ENCODE results near the gene SPATS2L.

DNA sequence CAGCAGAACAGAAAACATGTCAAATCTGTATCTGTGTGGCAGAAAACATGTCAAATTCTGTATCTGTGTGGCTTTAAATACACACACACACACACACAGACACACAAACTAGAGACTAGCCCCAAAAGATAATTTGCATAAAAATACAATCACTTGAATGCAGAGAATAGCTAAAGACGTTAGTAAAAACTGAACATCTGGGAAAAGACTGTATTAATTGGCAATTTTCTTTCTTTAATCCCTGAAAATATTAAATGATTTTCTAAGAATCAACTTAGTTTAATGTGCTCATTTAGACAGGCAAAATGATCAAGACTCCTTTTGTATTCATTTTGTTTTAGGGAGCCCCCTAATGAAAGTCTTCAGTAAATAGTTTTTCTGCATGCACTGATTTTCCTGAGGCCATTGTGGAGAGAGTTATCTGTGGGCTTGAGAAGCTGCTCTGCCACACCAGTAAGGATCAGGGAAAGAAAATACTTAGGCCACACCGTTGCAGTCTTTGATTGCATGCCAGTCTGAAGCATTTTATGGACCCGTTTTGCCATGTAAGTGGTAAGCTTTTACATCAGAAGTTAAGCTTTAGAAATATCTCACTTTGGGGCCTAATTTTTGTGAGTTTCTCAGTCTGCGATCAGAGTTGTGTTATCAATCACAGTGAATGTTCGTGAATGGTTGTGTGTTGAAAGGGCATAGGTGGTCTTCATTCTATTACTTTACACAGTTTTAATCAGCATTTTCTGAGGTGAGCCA lies 2.2 kb downstream of the SPATS2L start:
- TF ChIP-seq POLR2A (IDR thresholded peaks at IDR 0.05; ENCODE audit: low read depth, low read length) (no peak), TAF1 (IDR thresholded peaks at IDR 0.05; ENCODE audit: borderline replicate concordance, low read depth, low read length) (no peak), POLR2AphosphoS5 (IDR thresholded peaks at IDR 0.05; ENCODE audit: low read depth, low read length) (no peak)

Measured in GM12892 (cell line).